GM18907 (cell line): ENCODE data around the gene ARID3C.

Experiments
- ATAC-seq: cut with Tn5 transposase; IDR thresholded peaks from one replicate; pipeline ENCODE4 v1.9.1; 2021; ENCODE audit warnings: mild to moderate bottlenecking, moderate library complexity; ENCODE audit not compliant: unreplicated experiment

The ARID3C gene, protein sequence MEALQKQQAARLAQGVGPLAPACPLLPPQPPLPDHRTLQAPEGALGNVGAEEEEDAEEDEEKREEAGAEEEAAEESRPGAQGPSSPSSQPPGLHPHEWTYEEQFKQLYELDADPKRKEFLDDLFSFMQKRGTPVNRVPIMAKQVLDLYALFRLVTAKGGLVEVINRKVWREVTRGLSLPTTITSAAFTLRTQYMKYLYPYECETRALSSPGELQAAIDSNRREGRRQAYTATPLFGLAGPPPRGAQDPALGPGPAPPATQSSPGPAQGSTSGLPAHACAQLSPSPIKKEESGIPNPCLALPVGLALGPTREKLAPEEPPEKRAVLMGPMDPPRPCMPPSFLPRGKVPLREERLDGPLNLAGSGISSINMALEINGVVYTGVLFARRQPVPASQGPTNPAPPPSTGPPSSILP

DNA sequence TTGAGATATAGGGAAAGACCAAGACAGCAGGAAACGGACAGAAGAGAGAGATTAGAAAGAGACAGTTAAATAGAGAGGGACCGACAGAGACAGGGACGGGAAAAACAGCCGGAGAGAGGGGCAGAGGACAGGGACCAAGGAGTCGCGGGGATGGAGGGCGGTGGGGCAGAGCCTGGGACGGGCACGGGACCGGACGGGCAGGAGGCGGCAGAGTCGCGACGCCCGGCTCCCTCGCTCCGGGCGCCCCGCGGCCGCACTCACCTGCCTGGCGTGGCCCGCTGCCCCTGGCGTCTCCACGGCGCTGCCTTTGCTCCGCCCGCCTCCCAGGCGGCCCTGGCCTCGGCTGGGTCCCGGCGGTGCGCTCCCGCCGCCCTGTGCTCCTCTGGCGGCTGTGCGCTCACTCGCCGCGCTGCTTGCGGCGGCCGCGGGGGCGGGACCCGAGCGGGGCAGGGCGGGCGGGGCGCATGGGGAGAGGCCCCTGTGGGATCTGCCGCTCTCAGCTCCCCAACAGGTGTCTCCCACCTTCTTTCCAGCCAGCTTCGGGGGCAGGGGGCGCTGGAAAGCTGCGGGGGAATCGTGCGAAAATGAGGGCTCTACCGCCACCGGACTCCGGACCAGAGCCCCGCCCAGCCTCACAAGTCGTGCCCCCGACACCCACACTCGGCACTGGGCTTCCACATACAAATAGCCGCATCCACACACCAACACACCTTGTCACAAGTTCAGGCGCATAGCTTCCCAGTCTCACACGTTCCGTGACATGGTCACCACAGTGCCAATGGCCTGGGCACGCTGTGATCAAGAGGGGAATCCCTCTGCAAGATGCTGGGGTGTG, at the start of gene ARID3C:
TSS of gene ARID3C (minus strand) at position 411 of the 835 bp plus-strand sequence. CDS start 1,052 bp downstream, outside the sequence.
- ATAC-seq, result no peak

DNA sequence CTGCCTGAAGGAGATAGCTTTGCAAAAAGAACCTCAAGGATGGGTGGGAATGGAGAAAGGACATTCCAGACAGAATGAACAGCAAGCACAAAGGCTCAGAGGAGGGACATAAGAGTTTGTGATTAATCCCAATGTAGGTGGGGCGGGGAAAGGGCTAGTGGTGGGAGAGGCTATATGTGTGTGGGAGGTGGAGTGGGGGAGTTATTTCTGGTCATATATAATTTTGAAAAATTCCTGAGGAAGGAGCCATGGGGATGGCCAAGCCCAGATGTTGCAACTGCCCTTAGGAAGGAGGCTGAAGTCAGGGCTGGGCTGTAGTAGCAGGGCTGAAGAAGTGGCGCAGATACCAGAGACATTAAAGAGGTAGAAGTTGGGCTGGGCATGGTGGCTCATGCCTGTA, 47.0 kb upstream of the ARID3C start:
- no peak for ATAC-seq

DNA sequence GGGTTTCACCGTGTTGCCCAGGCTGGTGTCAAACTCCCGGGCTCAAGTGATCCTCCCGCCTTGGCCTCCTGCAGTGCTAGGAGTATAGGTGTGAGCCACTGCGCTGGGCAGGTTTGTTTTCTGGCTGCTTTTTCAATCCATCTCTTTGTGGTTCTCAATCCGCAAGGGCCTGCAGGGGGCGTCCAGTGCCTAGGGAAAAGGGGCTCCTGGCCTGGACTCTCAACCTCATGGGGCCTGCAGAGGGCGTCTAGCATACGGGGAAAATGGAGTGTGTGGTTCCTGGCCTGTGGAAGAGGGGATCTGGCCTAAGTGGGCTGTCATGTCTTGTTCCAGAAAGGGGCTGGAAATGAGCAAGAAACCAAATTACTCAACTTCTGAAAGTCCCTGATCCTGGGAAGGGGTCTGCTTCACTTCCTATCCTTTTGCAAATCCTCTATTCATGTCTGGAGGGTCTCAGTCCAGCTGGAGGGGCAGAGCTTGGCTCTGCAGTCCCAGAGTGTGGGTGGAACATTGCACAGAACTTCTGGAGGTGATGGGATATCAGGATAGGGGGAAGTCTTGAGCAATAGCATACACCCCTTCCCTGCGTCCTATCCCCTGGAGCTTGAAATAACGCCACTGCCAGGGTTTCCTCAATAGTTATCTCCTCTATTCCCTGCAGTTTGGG, 46.3 kb upstream of the ARID3C start:
- ATAC-seq, result no peak

DNA sequence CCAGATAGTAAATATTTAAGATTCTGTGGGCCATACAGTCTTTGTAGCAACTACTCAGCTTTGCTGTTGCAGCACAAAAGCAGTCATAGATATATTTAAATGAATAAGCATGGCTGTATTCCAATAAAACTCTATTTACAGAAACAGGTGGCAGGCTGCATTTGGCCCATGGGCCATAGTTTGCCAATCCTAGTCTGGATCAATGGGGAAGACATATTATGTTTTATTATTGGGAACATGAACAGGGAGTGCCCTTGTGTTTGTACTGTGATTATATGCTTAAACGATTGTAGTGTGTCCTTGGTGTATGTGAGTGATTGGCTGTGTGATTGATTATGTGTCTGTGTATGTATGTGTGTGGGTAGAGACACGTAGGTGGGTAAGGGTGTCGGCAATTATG, 45.6 kb upstream of the ARID3C start:
- ATAC-seq, result no peak

DNA sequence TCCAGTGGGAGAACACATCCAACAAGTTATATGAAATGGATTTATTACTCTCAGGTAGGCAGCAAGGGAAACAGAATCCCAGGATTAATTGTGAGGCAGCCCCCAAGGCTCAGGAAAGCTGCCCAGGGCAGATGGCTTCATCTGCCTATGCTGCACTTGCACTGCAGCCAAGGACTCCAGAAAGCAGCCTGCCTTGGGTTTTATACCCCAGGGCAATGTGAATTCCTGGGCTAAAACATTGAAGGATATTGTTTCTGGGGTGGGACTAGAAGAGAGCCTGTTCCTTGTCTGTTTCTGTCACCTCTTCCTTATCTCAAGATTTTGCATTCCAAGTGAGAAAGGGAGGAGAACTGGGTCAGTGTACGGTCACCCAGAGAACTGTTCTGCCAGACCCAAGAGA, 42.4 kb upstream of the ARID3C start:
- no peak for ATAC-seq

DNA sequence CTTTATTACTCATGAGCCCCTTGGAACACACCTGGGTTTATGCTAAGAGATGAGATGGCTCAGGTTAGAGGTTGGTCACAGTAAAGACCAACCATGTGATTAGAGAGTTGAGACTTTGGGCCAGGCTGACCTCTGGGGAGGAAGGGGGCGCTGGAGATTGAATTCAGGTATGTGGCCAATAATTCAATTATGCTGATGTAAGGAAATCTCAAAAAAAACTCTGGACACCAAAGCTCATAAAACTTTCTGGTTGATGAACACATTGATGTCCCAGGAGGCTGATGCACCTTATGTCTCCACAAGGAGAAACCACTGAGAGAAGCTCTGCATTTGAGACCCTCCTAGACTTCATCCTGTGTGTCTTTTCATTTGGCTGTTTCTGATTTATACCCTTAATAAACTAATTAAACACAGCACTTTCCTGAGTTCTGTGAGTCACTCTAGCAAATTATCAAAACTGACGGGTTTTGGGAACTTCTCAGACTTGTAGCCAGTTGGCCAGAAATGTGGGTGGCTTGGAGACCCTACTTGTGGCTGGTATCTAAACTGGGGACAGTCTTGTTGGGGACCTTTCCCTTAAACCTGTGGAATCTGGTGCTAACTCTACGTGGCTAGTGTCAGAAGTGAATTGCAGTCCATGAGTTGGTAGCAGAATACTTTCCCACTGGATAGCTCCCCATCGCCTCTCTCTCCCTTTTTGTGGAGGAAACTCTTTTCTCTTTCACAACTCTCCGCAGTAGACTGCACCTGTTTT, 41.1 kb upstream of the ARID3C start:
- ATAC-seq, result no peak

DNA sequence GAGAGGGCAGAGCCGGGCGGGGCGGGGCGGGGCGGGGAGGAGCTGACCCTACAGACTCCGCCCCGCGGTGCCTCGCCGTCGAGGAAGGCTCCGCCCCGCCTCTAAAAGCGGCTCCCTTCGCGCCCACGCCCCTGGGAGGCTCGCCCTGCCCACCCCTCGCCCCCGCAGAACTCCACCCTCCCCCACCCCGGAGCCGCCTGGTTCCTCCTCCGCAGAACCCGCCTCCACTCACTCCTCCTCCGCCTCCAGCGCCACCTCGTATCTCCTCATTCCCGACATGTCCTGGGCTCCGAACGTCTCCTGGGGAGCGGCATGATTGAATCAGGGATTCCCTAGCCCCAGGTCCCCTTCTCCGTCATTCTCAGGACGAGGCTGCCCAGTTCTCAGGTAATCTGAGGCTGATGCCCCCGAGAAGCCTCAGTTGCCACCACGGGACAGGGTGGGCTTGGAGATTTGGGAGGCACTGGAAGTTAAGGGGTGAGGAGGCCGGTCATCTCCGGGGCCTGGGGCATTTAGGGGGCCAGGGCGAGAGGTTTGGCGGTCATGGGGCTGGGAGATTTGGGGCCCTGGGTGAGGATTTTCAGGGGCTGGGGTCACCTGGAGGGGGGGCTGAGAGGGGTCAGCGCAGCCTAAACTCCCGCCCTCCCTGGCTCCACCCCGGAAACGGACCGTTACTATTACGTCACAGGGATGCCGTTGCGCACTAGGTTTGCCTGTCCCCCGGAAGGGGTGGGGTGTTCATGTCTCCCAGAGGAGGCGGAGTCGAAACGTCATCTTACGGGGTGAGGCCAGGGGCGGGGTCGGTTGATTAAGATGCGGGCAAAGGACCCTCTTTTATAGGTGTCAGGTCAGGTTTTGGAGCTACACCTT, 36.8 kb upstream of the ARID3C start:
- ATAC-seq, result peak; percentile 68

DNA sequence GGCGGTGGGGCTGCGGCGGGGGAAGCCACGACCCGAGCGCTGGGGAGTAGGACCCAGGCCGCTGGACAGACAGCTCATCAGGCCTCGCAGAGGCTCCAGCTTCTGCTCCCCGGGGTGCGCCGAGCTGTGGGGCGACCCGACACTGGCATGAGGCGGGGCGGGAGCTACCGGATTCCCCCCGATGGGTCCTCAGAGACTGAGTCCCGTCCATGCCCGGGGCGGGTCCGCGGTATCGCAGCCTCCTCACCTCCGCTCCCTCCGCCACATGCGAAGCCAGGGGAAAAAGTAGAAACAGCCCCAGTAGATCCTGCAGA, 36.2 kb upstream of the ARID3C start:
- peak; percentile 25 for ATAC-seq

DNA sequence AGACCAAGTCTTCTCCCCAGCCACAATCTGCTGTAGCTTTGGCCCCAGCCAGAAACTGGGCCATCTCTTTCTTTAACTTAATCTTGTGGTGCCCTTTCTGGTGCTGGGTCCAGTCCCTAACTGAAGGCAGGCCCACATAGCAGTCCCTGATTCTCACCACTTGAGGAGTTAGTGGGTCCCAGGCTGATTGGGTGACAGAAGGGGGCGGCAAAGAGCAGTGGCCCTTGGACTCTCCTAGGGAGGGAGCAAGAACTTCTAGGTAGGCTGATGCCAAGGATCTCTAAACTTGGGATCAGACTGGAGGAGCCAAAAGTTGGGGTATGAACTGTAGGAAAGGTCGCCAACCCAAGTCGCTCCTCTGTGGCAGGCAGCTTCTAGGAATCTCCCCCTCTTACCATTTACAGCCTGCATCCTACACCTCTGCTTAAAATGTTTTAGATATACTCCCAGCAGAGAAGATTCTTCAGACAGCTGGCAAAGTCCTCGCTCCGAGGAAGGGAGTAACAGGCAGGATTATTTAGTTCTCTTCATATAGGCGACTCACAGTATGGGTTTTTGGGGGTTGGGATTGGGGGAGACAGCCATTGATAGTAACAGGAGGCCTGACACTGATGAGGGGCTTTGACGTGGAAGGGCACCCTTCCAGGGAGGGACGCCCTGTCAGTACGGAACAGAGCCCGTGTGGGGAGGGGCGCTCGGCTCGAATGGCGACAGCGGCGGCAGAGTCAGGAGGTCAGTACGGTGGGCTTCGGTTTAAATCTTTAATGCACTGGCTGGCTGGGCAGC, 35.6 kb upstream of the ARID3C start:
- ATAC-seq, result peak; percentile 40

DNA sequence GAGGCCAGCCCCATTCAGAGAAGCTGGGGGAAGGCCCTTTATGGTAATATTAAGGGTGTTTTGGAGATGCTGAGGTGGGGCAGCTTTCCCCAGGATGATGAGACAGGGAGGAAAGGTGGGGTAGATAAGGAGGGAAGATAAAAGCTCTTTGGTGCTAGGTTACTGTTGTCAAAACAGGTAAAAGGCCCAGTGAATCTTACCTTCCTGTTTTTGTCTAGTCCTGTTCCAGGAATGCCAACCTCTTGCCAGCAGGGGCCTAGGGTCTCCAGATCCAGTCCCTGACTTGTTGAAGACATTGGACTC, 34.4 kb upstream of the ARID3C start:
- ATAC-seq, result no peak

DNA sequence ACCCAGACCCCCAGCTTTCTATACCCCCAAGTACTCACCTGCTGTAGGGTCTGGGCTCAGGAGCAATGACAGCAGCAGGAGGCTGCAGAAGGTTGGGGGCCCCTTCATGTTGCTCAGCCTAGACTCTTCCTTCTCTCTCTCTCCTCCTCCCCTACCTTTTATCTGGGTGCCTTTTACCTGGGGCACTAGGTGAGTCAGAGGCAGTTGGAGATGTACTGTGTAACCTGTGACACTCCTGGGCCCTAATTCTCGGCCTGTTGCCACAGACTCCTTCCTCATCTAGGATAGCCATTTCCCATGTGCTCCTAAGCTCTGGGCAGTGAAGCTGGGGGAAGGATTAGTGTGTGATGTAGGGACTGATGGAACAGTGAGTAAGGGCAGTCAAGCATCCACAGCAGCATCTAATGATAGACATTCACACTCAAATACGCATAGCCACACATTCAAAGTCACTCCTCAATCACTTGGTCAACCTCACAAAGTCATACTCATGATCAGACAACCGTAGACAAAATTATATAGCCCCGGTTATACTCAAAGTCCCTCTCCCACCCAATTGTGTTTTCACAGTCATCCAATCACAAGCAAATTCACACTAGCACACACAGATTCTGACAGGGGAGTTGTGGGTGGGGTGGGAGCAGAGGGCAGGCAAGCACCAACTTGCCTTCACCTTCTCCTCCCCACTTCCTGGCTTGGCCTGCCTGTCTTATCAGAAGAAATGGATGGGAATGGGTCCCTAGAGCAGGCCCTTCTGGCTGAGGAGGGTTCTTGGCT, 33.8 kb upstream of the ARID3C start, which contains the start of gene CCL27:
TSS of gene CCL27 (minus strand) at position 132 of the 777 bp plus-strand sequence. CDS start at position 108, 24 bp downstream.
- ATAC-seq, result no peak

DNA sequence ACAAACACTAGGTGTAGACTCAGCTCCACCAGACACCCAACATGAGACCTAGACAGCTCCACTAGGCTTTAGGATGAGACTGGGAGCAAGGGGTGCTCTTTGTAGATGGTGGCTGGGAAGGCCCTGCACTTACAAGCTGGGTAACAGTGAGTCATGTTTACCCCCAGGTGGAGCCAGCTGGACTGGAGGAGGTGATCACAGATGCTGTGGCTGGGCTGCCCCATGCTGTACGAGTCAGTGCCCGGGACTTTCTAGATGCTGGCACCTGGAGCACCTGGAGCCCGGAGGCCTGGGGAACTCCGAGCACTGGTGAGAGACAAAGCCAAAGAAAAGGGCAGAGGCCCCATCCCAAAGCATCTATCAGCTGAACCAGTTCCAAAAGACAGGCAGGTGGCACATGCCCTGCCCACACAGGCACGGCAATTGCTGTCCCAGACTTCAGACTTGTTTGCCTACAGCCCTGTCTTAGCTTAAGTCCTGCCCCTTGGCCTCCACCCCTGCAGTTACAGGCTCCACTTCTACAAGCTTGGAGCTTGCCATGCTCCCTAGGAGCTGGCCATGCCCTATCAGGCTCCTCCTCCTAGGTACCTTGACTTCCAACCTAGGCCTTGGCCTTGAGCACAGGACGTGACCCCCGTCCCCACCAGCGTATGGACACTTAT, 30.9 kb upstream of the ARID3C start:
- ATAC-seq, result no peak

DNA sequence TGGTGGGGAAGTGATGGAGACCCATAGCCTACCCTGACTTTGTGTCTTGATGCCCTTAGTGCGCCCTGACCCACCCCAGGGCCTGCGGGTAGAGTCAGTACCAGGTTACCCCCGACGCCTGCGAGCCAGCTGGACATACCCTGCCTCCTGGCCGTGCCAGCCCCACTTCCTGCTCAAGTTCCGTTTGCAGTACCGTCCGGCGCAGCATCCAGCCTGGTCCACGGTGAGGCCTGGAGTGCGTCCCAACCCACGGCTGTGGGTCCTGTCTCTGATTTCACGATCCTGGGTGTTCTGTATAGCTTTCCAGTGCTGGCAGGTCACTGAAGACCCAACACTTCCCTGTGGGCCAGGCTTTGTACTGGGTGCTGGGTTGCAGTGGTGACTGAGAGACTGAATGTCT, 29.6 kb upstream of the ARID3C start:
- ATAC-seq, result no peak

DNA sequence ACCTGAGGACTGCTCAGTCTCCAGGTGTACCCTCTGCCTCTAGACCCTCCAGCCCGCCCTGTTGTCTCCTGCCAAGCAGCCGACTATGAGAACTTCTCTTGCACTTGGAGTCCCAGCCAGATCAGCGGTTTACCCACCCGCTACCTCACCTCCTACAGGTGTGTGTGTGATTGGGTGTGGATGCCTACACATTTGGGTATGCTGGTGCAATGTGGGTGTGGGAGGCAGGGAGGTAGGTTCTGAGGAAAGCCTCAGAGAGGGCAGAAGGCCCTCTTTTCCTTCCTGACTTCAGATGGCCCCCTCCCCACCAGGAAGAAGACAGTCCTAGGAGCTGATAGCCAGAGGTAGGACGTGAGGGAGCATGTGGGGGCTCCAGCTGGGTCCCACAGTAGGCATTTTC, 28.1 kb upstream of the ARID3C start:
- ATAC-seq, result no peak

DNA sequence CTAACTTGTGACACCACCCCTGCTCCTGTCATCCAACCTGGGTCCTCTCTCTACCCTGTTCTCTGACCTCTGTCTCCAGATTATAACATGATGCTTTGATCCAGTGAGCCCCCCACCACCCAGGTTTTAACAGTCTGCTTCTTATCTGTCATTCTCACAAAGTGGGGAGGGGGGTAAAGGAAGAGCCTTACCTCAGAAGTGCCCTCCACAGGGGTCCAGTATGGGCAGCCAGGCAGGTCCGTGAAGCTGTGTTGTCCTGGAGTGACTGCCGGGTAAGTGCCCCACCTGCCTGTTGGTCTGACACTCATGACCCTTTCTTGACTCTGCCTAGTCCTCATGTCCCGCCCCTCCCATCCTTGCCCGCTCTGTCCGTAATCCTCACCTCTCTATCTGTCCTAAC, 26.5 kb upstream of the ARID3C start:
- ATAC-seq, result no peak

DNA sequence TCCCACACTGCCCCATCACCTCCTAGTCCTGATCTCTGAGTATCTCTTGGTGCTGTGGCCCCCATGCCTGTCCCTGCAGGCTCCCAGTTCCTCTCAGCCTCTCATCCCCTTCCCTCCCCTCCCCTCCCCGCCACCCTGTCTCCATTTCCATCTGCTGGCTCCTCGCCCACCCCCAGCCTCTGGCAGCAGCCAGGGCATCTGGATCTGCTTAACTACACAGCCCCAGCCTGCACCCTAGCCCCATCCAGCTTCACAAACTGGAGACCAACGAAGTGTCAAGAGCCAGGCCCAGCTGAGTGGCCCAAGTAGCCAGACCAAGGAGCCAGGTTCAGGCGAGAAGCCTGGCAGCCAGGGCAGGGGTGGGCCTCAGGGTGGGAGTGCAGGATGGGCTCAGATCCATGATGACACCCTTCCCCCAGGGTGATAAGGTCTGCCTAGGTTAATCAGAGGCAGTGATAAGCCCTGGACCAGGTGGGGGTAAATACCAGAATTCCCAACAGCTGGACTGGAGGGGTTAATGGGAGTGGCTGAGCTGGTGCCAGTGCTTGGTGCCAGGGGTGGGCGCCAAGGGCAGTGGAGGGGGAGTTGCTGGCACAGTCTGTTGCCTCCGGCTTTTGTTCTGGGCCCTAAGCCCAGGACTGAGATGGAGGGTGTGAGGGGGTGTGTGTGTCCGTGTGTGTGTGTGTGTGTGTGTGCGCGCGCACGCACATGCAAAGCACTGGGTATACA, 25.6 kb upstream of the ARID3C start:
- ATAC-seq, result no peak
